Measurements from ENCODE around the gene ARPC2. TPM values are rescaled to one million over a fixed set of nuclear protein-coding genes. Genes with fewer than 3 reads are reported as not detected.
"Not testable (repeated sequence)": the region's sequence is repeated elsewhere in the genome, so short reads cannot be mapped to it uniquely, and the experiment has no call there.

ARPC2 gene
- total RNA-seq, 1 experiment from 2014 or later = 284 TPM

DNA sequence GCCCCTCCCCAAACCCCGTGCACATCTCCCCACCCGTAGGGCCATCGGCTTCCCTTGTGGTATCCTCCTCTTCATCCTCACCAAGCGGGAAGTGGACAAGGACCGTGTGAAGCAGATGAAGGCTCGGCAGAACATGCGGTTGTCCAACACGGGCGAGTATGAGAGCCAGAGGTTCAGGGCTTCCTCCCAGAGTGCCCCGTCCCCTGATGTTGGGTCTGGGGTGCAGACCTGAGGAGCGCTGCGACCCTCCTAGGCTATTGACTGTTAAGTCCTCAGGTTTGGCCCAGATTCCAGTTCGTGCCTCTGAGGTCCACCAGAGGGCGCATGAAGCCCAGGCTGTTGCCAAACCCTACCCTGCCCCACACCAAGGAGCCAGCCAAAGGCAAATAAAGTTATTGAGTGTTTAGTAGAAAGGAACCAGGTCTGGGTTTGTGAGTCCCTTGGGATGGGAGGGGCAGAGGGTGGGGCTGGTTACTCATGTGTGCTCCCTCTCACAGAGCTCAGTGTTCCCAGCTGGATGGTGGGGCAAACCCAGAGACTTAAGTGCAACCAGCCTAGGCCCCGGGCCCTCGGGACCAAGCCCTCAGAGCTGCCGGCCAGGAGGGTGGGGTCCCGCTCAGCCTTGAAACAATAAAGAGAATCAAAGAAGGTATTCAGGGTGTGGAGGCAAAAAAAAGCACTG, 55.7 kb downstream of the ARPC2 start:
- intact Hi-C loops (cut with micrococcal nuclease) = loop anchor here (1.0 kb wide), 5 partner anchors 12 to 124 kb away; partner anchors contain the start of gene CATIP
- CTCF ChIA-PET = interaction anchor here (0.6 to 7.7 kb wide), 24 partner anchors 12 to 194 kb away, joined by 3 to 215 read pairs (median 4); partner anchors contain the start of genes ARPC2, CATIP, CTDSP1 and GPBAR1

DNA sequence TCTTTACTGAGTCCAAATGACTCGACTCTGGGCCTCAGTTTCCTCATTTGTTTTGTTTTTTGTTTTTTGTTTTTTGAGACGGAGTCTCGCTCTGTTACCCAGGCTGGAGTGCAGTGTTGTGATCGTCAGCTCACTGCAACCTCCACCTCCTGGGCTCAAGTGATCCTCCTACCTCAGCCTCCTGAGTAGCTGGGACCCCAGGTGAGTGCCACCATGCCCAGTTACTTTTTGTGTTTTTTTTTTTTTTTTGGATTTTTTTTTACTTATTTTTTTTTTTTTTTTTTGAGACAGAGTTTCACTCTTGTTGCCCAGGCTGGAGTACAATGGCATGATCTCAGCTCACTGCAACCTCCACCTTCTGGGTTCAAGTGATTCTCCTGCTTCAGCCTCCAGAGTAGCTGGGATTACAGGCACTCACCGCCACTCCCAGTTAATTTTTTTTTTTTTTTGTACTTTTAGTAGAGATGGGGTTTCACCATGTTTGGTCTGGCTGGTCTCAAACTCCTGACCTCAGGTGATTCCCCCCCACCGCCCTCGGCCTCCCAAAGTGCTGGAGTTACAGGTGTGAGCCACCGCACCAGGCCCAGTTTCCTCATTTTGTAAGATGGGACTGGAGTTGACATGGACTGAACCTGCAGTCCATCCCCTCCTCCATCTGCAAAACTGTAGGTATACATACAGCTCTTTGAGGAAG, 56.4 kb downstream of the ARPC2 start:
- ChIA-PET POLR2A (interaction anchor here (0.7 to 8.0 kb wide), 8 partner anchors 14 to 296 kb away, joined by 3 to 390 read pairs (median 6); partner anchors contain the start of genes ARPC2 and TMBIM1), CTCF (interaction anchor here (0.5 to 7.7 kb wide), 19 partner anchors 11 to 181 kb away, joined by 3 to 215 read pairs (median 4); partner anchors contain the start of genes CATIP, CTDSP1 and TMBIM1)
- BruUV-seq (replicated peaks); intact Hi-C loops (cut with micrococcal nuclease); H3K9me3 Mint-ChIP-seq (ENCODE audit: unreplicated experiment); DNase-seq (ENCODE audit: unreplicated experiment); H3K27me3 Mint-ChIP-seq (ENCODE audit: insufficient read depth, unreplicated experiment): not testable (repeated sequence)
- H3K4me1 Mint-ChIP-seq (ENCODE audit: insufficient read depth, unreplicated experiment) = peaks cover 35% of the 10 kb centered on the region
- peak overlapping the region; percentile 97 for H3K4me3 Mint-ChIP-seq (ENCODE audit: unreplicated experiment)
- H3K36me3 Mint-ChIP-seq (ENCODE audit: insufficient read depth, unreplicated experiment) = peaks cover 74% of the 10 kb centered on the region
- peak overlapping the region; percentile 88 for H3K27ac Mint-ChIP-seq (ENCODE audit: low read depth, unreplicated experiment)

More for the DNA sequence above, 55.7 kb downstream of the ARPC2 start:
- TF ChIP-seq, protein P1, sequence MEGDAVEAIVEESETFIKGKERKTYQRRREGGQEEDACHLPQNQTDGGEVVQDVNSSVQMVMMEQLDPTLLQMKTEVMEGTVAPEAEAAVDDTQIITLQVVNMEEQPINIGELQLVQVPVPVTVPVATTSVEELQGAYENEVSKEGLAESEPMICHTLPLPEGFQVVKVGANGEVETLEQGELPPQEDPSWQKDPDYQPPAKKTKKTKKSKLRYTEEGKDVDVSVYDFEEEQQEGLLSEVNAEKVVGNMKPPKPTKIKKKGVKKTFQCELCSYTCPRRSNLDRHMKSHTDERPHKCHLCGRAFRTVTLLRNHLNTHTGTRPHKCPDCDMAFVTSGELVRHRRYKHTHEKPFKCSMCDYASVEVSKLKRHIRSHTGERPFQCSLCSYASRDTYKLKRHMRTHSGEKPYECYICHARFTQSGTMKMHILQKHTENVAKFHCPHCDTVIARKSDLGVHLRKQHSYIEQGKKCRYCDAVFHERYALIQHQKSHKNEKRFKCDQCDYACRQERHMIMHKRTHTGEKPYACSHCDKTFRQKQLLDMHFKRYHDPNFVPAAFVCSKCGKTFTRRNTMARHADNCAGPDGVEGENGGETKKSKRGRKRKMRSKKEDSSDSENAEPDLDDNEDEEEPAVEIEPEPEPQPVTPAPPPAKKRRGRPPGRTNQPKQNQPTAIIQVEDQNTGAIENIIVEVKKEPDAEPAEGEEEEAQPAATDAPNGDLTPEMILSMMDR (IDR thresholded peaks at IDR 0.05; ENCODE audit: unreplicated experiment) = peak; percentile 88
- no TSS peak for BruUV-seq (replicated peaks)
- H3K36me3 Mint-ChIP-seq (ENCODE audit: insufficient read depth, unreplicated experiment) = peaks cover 79% of the 10 kb centered on the region
- peak overlapping the region; percentile 88 for H3K27ac Mint-ChIP-seq (ENCODE audit: low read depth, unreplicated experiment)
- no peaks in the 10 kb centered on the region for H3K9me3 Mint-ChIP-seq (ENCODE audit: unreplicated experiment)
- H3K27me3 Mint-ChIP-seq (ENCODE audit: insufficient read depth, unreplicated experiment) = no peaks in the 10 kb centered on the region
- peak; percentile 96 for DNase-seq (ENCODE audit: unreplicated experiment)
- peak overlapping the region; percentile 97 for H3K4me3 Mint-ChIP-seq (ENCODE audit: unreplicated experiment)
- POLR2A ChIA-PET = interaction anchor here (0.7 to 8.0 kb wide), 11 partner anchors 14 to 297 kb away, joined by 3 to 390 read pairs (median 7); partner anchors contain the start of genes ARPC2 and TMBIM1
- peaks cover 35% of the 10 kb centered on the region for H3K4me1 Mint-ChIP-seq (ENCODE audit: insufficient read depth, unreplicated experiment)

DNA sequence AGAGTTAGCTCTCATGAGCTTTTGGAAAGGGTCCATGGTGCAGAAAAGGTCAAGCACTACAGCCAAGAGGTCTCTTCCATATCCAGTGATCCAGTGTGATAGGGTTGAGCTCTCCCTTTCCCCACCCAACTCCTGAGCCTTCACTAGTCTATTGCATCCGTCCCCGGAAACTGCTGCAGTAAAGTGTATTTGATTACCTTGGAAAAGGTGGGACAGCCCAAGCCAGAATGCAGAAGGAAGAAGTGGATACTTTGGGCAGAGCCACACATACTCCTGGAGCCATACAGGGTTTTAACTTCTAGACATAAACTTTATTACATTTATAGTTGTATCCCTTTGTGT, 56.9 kb downstream of the ARPC2 start:
- intact Hi-C loops (cut with micrococcal nuclease) = no loop called here
- CTCF ChIA-PET = interaction anchor here (1.1 to 7.7 kb wide), 8 partner anchors 10 to 121 kb away, joined by 3 to 215 read pairs (median 33); partner anchors contain the start of genes CATIP and TMBIM1
- H3K9me3 Mint-ChIP-seq (ENCODE audit: unreplicated experiment) = no peaks in the 10 kb centered on the region
- peak overlapping the region; percentile 59 for H3K27ac Mint-ChIP-seq (ENCODE audit: low read depth, unreplicated experiment)
- TF ChIP-seq, protein P1 (IDR thresholded peaks at IDR 0.05; ENCODE audit: unreplicated experiment) = no peak
- POLR2A ChIA-PET = interaction anchor here (4.2 to 8.0 kb wide), 3 partner anchors 13 to 123 kb away, joined by 57 to 390 read pairs (median 71); partner anchors contain the start of gene TMBIM1
- no peak for DNase-seq (ENCODE audit: unreplicated experiment)
- peaks cover 35% of the 10 kb centered on the region for H3K4me1 Mint-ChIP-seq (ENCODE audit: insufficient read depth, unreplicated experiment)
- no peaks in the 10 kb centered on the region for H3K27me3 Mint-ChIP-seq (ENCODE audit: insufficient read depth, unreplicated experiment)
- peaks cover 76% of the 10 kb centered on the region for H3K36me3 Mint-ChIP-seq (ENCODE audit: insufficient read depth, unreplicated experiment)
- no TSS peak for BruUV-seq (replicated peaks)
- H3K4me3 Mint-ChIP-seq (ENCODE audit: unreplicated experiment) = no peak overlapping the region

DNA sequence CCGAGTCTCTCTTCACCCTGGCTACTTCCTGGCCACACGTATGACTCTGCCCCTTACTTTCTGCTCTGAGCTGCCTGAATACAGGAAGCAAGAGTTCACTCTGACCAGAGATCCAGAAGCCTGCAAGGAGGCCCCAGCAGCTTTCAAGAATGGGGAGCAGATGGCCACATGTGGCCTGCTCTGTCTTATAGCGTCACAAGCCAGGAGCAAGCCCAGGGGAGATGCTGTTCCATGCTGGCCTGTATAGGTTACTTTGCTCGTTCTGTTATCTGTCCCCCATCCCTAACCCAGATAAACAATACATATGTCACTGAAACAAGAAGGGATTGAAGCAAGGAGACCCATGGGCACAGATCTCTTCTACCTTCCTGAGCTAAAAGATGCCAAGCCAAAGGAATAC, 57.6 kb downstream of the ARPC2 start:
- Mint-ChIP-seq H3K9me3 (ENCODE audit: unreplicated experiment) (no peaks in the 10 kb centered on the region), H3K27me3 (ENCODE audit: insufficient read depth, unreplicated experiment) (no peaks in the 10 kb centered on the region), H3K4me3 (ENCODE audit: unreplicated experiment) (no peak overlapping the region), H3K36me3 (ENCODE audit: insufficient read depth, unreplicated experiment) (peaks cover 79% of the 10 kb centered on the region), H3K27ac (ENCODE audit: low read depth, unreplicated experiment) (peak overlapping the region; percentile 59), H3K4me1 (ENCODE audit: insufficient read depth, unreplicated experiment) (peaks cover 28% of the 10 kb centered on the region)
- CTCF ChIA-PET = interaction anchor here (0.6 to 7.7 kb wide), 8 partner anchors 10 to 485 kb away, joined by 3 to 215 read pairs (median 27); partner anchors contain the start of genes CATIP and TMBIM1
- POLR2A ChIA-PET = interaction anchor here (1.6 to 8.0 kb wide), 3 partner anchors 13 to 122 kb away, joined by 5 to 390 read pairs (median 7); partner anchors contain the start of gene TMBIM1
- BruUV-seq (replicated peaks) = TSS peak; percentile 29
- no peak for DNase-seq (ENCODE audit: unreplicated experiment)
- intact Hi-C loops (cut with micrococcal nuclease) = no loop called here
- TF ChIP-seq, protein P1 (IDR thresholded peaks at IDR 0.05; ENCODE audit: unreplicated experiment) = no peak
